ENCODE results near the gene ERC2.

DNA sequence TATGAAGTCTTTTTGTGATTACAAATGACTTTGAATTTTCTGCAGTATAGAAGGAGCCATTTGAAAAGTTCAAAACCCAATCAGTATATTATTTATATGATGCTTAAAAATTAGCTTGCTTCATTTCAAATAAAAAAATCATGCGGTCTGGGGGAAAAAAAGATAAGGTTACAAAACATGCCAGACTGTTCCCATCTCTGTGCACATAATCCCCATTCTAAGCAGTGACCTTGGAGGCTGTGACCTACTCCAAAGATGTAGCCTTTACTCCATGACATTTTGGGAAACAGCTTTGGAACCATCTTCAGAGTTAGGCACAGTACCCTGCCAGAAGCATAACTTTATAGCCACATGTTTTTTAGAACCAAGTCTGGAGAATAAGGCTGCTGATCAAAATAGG lies 533.5 kb downstream of the ERC2 start:
- TF ChIP-seq CTCF (IDR thresholded peaks at IDR 0.05; ENCODE audit: extremely low read depth in 1 of 2, insufficient read depth in 1 of 2, low read depth in 1 of 2, low read length in 2 of 2), result no peak
- TF ChIP-seq, protein P1, sequence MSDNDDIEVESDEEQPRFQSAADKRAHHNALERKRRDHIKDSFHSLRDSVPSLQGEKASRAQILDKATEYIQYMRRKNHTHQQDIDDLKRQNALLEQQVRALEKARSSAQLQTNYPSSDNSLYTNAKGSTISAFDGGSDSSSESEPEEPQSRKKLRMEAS (IDR thresholded peaks at IDR 0.05; ENCODE audit: insufficient read depth, insufficient read length), result no peak
- TF ChIP-seq EZH2 (IDR thresholded peaks at IDR 0.05; ENCODE audit: borderline replicate concordance, low read depth, low read length, severe bottlenecking), result no peak
- no peak for TF ChIP-seq POLR2AphosphoS5 (IDR thresholded peaks at IDR 0.05; ENCODE audit: insufficient read depth, low read depth, low read length)
- TF ChIP-seq FOS (IDR thresholded peaks at IDR 0.05; ENCODE audit: borderline replicate concordance, insufficient read depth, low read length), result no peak
- no peak for TF ChIP-seq JUN (IDR thresholded peaks at IDR 0.05; ENCODE audit: borderline replicate concordance, insufficient read depth, insufficient read length, low read depth)
